Measurements from ENCODE around the gene AGRP.

Gene AGRP

DNA sequence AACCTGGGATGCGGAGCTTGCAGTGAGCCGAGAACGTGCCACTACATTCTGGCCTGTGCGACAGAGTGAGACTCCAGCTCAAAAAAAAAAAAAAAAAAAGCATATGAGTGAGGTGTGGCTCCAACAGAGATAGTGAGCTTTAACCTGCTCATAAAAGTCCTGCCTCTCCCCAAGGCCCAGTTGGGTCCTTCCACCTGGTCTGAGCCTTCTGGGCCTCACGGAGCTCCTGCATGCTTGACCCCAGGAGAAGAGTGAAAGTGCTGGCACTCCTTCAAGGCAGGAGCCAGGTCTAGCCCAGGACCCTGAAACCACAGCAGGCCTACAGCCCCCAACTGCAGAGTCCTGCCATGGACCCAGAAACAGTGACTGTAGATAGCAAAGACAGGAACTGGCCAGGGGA lies 34.8 kb downstream of the AGRP start:
- H3K79me2 ChIP-seq (ENCODE audit: control insufficient read depth, insufficient read depth, low read length): no peaks in the 10 kb centered on the region
- H3K79me1 ChIP-seq (ENCODE audit: low read length): no peaks in the 10 kb centered on the region
- no peaks in the 10 kb centered on the region for H3K36me3 ChIP-seq (ENCODE audit: control insufficient read depth, insufficient read depth, low read length)
- H3K9ac ChIP-seq (ENCODE audit: low read length): no peak overlapping the region
- H3K4me2 ChIP-seq (ENCODE audit: low read length): no peak overlapping the region
- no peak overlapping the region for H4K5ac ChIP-seq (ENCODE audit: low read length)
- no peak overlapping the region for H4K8ac ChIP-seq (ENCODE audit: low read depth, low read length)
- H3K4ac ChIP-seq (ENCODE audit: low read depth, low read length): no peak overlapping the region
- H3K27me3 ChIP-seq (ENCODE audit: insufficient read depth, low read length, poor library complexity): no peaks in the 10 kb centered on the region
- no peak overlapping the region for H2BK15ac ChIP-seq (replicated peaks; ENCODE audit: low read depth)
- H3K4me1 ChIP-seq (ENCODE audit: control insufficient read depth, low read depth, low read length): no peaks in the 10 kb centered on the region
- no peak overlapping the region for H2BK120ac ChIP-seq (ENCODE audit: low read depth, low read length)
- H2AK5ac ChIP-seq (ENCODE audit: low read length): no peak overlapping the region
- H3K23ac ChIP-seq (ENCODE audit: low read length): no peak overlapping the region
- no peak overlapping the region for H2BK5ac ChIP-seq (ENCODE audit: low read length)
- no peak for DNase-seq
- no peak overlapping the region for H3K56ac ChIP-seq (ENCODE audit: low read length)
- H3K4me3 ChIP-seq (ENCODE audit: low read length): no peak overlapping the region
- no peak overlapping the region for H3K27ac ChIP-seq (ENCODE audit: low read depth, low read length)
- WGBS (ENCODE audit: extremely low coverage, insufficient coverage, low lambda C conversion rate): no CpG with 5 or more reads among the region's 5 CpGs
- H3K18ac ChIP-seq (ENCODE audit: low read length): no peak overlapping the region

- Histone ChIP-seq H3K27ac (ENCODE audit: low read depth, low read length) (no peak overlapping the region), H3K4me2 (ENCODE audit: low read length) (no peak overlapping the region), H3K4ac (ENCODE audit: low read depth, low read length) (no peak overlapping the region), H3K23ac (ENCODE audit: low read length) (no peak overlapping the region), H4K8ac (ENCODE audit: low read depth, low read length) (no peak overlapping the region), H3K18ac (ENCODE audit: low read length) (no peak overlapping the region), H2BK5ac (ENCODE audit: low read length) (no peak overlapping the region), H3K4me1 (ENCODE audit: control insufficient read depth, low read depth, low read length) (no peaks in the 10 kb centered on the region), H2BK15ac (replicated peaks; ENCODE audit: low read depth) (no peak overlapping the region), H3K36me3 (ENCODE audit: control insufficient read depth, insufficient read depth, low read length) (no peaks in the 10 kb centered on the region), H3K27me3 (ENCODE audit: insufficient read depth, low read length, poor library complexity) (no peaks in the 10 kb centered on the region), H3K4me3 (ENCODE audit: low read length) (no peak overlapping the region), H4K5ac (ENCODE audit: low read length) (no peak overlapping the region), H3K9ac (ENCODE audit: low read length) (no peak overlapping the region), H2BK120ac (ENCODE audit: low read depth, low read length) (no peak overlapping the region), H3K79me2 (ENCODE audit: control insufficient read depth, insufficient read depth, low read length) (no peaks in the 10 kb centered on the region), H3K56ac (ENCODE audit: low read length) (no peak overlapping the region), H3K79me1 (ENCODE audit: low read length) (no peaks in the 10 kb centered on the region), H2AK5ac (ENCODE audit: low read length) (no peak overlapping the region)
- WGBS (ENCODE audit: extremely low coverage, insufficient coverage, low lambda C conversion rate): no CpG with 5 or more reads among the region's 6 CpGs
- no peak for DNase-seq
Observed at GRCh38 chr16:67447508-67448076, 35.8 kb downstream of the AGRP start.

- H3K79me1 ChIP-seq (ENCODE audit: low read length): no peaks in the 10 kb centered on the region
- H2AK5ac ChIP-seq (ENCODE audit: low read length): no peak overlapping the region
- no peaks in the 10 kb centered on the region for H3K27me3 ChIP-seq (ENCODE audit: insufficient read depth, low read length, poor library complexity)
- no peaks in the 10 kb centered on the region for H3K79me2 ChIP-seq (ENCODE audit: control insufficient read depth, insufficient read depth, low read length)
- no peak overlapping the region for H3K27ac ChIP-seq (ENCODE audit: low read depth, low read length)
- H2BK120ac ChIP-seq (ENCODE audit: low read depth, low read length): no peak overlapping the region
- H3K56ac ChIP-seq (ENCODE audit: low read length): no peak overlapping the region
- no peak overlapping the region for H3K4me3 ChIP-seq (ENCODE audit: low read length)
- no peak overlapping the region for H2BK15ac ChIP-seq (replicated peaks; ENCODE audit: low read depth)
- no peak overlapping the region for H3K23ac ChIP-seq (ENCODE audit: low read length)
- H3K9ac ChIP-seq (ENCODE audit: low read length): no peak overlapping the region
- no peak overlapping the region for H3K4me2 ChIP-seq (ENCODE audit: low read length)
- no peaks in the 10 kb centered on the region for H3K4me1 ChIP-seq (ENCODE audit: control insufficient read depth, low read depth, low read length)
- no peak overlapping the region for H2BK5ac ChIP-seq (ENCODE audit: low read length)
- H3K18ac ChIP-seq (ENCODE audit: low read length): no peak overlapping the region
- no peak overlapping the region for H3K4ac ChIP-seq (ENCODE audit: low read depth, low read length)
- no CpG with 5 or more reads among the region's 8 CpGs for WGBS (ENCODE audit: extremely low coverage, insufficient coverage, low lambda C conversion rate)
- no peak overlapping the region for H4K8ac ChIP-seq (ENCODE audit: low read depth, low read length)
- H4K5ac ChIP-seq (ENCODE audit: low read length): no peak overlapping the region
- DNase-seq: no peak
- H3K36me3 ChIP-seq (ENCODE audit: control insufficient read depth, insufficient read depth, low read length): no peaks in the 10 kb centered on the region
Observed at GRCh38 chr16:67446968-67447507, 36.3 kb downstream of the AGRP start.

DNA sequence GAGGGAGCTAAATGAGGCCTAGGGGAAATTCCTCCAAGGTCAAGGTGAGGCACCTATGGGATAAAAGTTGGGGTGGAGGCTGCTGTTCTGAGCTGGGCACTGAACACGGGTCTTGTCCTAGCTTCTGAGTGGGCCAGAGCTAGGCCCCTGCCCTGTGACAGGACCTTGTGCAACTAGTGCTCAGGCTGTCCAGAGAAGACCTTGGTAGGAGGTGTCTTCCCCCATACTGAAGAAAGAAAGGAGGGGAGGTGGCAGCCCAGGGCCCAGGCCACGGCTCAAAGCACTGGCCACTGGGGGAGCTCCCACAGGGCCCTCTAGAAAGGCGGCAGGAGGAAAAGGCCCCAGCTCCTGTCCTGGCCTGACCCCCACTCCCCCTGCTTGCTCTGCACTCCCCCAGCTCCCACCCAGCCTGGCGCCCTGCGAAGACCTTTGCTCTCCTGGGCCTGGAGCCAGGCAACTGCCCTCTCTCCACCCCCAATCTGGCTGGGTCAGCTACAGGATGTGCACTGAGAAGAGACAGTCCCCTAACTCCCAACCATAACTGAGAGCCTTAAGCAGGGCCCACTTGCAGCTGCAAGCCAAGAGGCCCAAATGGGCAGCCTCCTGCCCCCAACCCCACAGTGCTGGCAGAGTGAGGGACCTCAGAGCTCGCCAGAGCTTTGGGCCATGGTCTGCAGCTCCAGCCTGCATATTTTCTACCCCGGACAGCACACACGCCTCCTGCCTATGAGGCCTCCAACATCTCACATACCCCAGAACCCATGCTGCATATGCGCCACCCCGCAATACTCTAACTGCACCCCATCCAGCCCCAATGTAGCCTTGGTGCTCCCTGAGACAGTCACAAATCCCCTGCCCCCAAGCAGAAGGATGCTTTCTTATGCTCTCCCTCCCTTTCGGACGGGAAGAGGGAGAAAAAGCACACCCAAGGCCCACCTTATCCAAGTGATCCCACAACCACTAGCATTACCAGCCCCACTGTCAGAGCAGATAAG lies 37.1 kb downstream of the AGRP start:
- no peak overlapping the region for H3K4me2 ChIP-seq (ENCODE audit: low read length)
- H3K27ac ChIP-seq (ENCODE audit: low read depth, low read length): no peak overlapping the region
- no CpG with 5 or more reads among the region's 12 CpGs for WGBS (ENCODE audit: extremely low coverage, insufficient coverage, low lambda C conversion rate)

GRCh38 chr16:67445441-67445912 lies 37.9 kb downstream of the AGRP start:
- Histone ChIP-seq H3K4ac (ENCODE audit: low read depth, low read length) (no peak overlapping the region), H3K79me2 (ENCODE audit: control insufficient read depth, insufficient read depth, low read length) (no peaks in the 10 kb centered on the region), H3K4me1 (ENCODE audit: control insufficient read depth, low read depth, low read length) (no peaks in the 10 kb centered on the region), H3K79me1 (ENCODE audit: low read length) (no peaks in the 10 kb centered on the region), H4K8ac (ENCODE audit: low read depth, low read length) (no peak overlapping the region), H3K4me2 (ENCODE audit: low read length) (no peak overlapping the region), H4K5ac (ENCODE audit: low read length) (no peak overlapping the region), H2BK5ac (ENCODE audit: low read length) (no peak overlapping the region), H3K4me3 (ENCODE audit: low read length) (no peak overlapping the region), H3K9ac (ENCODE audit: low read length) (no peak overlapping the region), H3K23ac (ENCODE audit: low read length) (no peak overlapping the region), H3K18ac (ENCODE audit: low read length) (no peak overlapping the region), H3K36me3 (ENCODE audit: control insufficient read depth, insufficient read depth, low read length) (no peaks in the 10 kb centered on the region), H3K27me3 (ENCODE audit: insufficient read depth, low read length, poor library complexity) (no peaks in the 10 kb centered on the region), H2AK5ac (ENCODE audit: low read length) (no peak overlapping the region), H2BK120ac (ENCODE audit: low read depth, low read length) (no peak overlapping the region), H3K27ac (ENCODE audit: low read depth, low read length) (no peak overlapping the region), H2BK15ac (replicated peaks; ENCODE audit: low read depth) (no peak overlapping the region), H3K56ac (ENCODE audit: low read length) (no peak overlapping the region)
- no CpG with 5 or more reads among the region's 3 CpGs for WGBS (ENCODE audit: extremely low coverage, insufficient coverage, low lambda C conversion rate)
- no peak for DNase-seq

More for the DNA sequence above, 37.1 kb downstream of the AGRP start:
- Histone ChIP-seq H2BK5ac (ENCODE audit: low read length) (no peak overlapping the region), H3K79me2 (ENCODE audit: control insufficient read depth, insufficient read depth, low read length) (no peaks in the 10 kb centered on the region), H3K27me3 (ENCODE audit: insufficient read depth, low read length, poor library complexity) (no peaks in the 10 kb centered on the region), H4K8ac (ENCODE audit: low read depth, low read length) (no peak overlapping the region), H2BK15ac (replicated peaks; ENCODE audit: low read depth) (no peak overlapping the region), H2AK5ac (ENCODE audit: low read length) (no peak overlapping the region), H3K18ac (ENCODE audit: low read length) (no peak overlapping the region), H3K79me1 (ENCODE audit: low read length) (no peaks in the 10 kb centered on the region), H3K4me1 (ENCODE audit: control insufficient read depth, low read depth, low read length) (no peaks in the 10 kb centered on the region), H2BK120ac (ENCODE audit: low read depth, low read length) (no peak overlapping the region), H3K56ac (ENCODE audit: low read length) (no peak overlapping the region), H3K4ac (ENCODE audit: low read depth, low read length) (no peak overlapping the region), H3K36me3 (ENCODE audit: control insufficient read depth, insufficient read depth, low read length) (no peaks in the 10 kb centered on the region), H4K5ac (ENCODE audit: low read length) (no peak overlapping the region), H3K9ac (ENCODE audit: low read length) (no peak overlapping the region), H3K4me3 (ENCODE audit: low read length) (no peak overlapping the region), H3K23ac (ENCODE audit: low read length) (no peak overlapping the region)
- no peak for DNase-seq

Data from mesendoderm (in vitro differentiated cells).